ENCODE measurements around the gene TRPC6. TPM values are rescaled to one million over a fixed set of nuclear protein-coding genes. Genes with fewer than 3 reads are reported as not detected.

Gene TRPC6
- total RNA-seq, 4 donors from 2014 or later = 0.29 to 27.5 (median 3.9) TPM

Small RNAs within 50 kb of the gene (microRNA-seq; reads per million reads assigned to microRNA genes)
- not detected for gene MIR3920 (ENCODE audit: borderline microRNAs expressed, borderline replicate concordance)

Small RNAs within 50 kb of the gene (small RNA-seq; reads per million reads assigned to genes)
- not detected for gene MIR3920
